HepG2 (cell line): Measurements from ENCODE around the gene ZIM2. TPM values are rescaled to one million over a fixed set of nuclear protein-coding genes. Genes with fewer than 3 reads are reported as not detected.

ENCODE experiments used
- ASH2L ChIP-seq: fragments of 300-600, 200-600 bp; sonication (generic); IDR thresholded peaks from 2 replicates; pipeline ENCODE4 v1.7.0; 2017; ENCODE audit warnings: low read depth, mild to moderate bottlenecking, moderate library complexity, mixed read lengths, low read length; ENCODE audit not compliant: insufficient read length
- CSRNP1 ChIP-seq: sonication (generic); formaldehyde crosslinking; IDR thresholded peaks from 2 replicates; pipeline ENCODE4 v1.8.1; 2023; ENCODE audit warnings: mild to moderate bottlenecking, missing genetic modification reagents
- FOXC1 ChIP-seq: sonication (generic); formaldehyde crosslinking; IDR thresholded peaks from 2 replicates; pipeline ENCODE4 v1.8.0; 2022; ENCODE audit warnings: mild to moderate bottlenecking, missing genetic modification reagents, borderline replicate concordance
- HMGXB4 ChIP-seq, 2 experiments: sonication (generic) in 1 of 2; formaldehyde crosslinking in 1 of 2; IDR thresholded peaks; 2 replicates each; pipeline versions ENCODE4 v1.4.0 to v1.6.1; 2018 to 2020; ENCODE audit warnings: missing genetic modification reagents in 2 of 2, borderline replicate concordance in 1 of 2, low read depth in 1 of 2, mild to moderate bottlenecking in 1 of 2, missing biosample characterization in 1 of 2
- PHF8 ChIP-seq: sonication (generic); formaldehyde crosslinking; IDR thresholded peaks from 2 replicates; pipeline ENCODE4 v1.5.0; 2020; ENCODE audit warnings: missing genetic modification reagents
- POLR2G ChIP-seq: fragments of 200-400 bp; formaldehyde crosslinking; IDR thresholded peaks from 2 replicates; pipeline ENCODE4 v1.6.1; 2018; ENCODE audit warnings: mild to moderate bottlenecking, low read depth, low read length, moderate library complexity
- SRSF1 ChIP-seq: fragments of 200-400 bp; formaldehyde crosslinking; optimal IDR thresholded peaks from 2 replicates; pipeline ENCODE3; 2017; ENCODE audit warnings: mild to moderate bottlenecking, low read depth, low read length, moderate library complexity
- TCF12 ChIP-seq, 2 experiments: fragments of 450-650 bp in 1 of 2; sonication (generic) in 1 of 2; formaldehyde crosslinking in 1 of 2; IDR thresholded peaks; 2 replicates each; pipeline versions ENCODE4 v1.6.1 to v1.8.0; 2017 to 2022; ENCODE audit warnings: antibody characterized with exemption in 1 of 2, mild to moderate bottlenecking in 1 of 2, missing genetic modification reagents in 1 of 2, moderate library complexity in 1 of 2
- TRIM24 ChIP-seq: sonication (generic); formaldehyde crosslinking; IDR thresholded peaks from 2 replicates; pipeline ENCODE4 v1.8.0; 2022; ENCODE audit warnings: mild to moderate bottlenecking, missing genetic modification reagents
- WIZ ChIP-seq: sonication (generic); formaldehyde crosslinking; IDR thresholded peaks from 2 replicates; pipeline ENCODE4 v1.5.1; 2020; ENCODE audit warnings: mild to moderate bottlenecking, missing genetic modification reagents
- ZNF446 ChIP-seq: sonication (generic); formaldehyde crosslinking; IDR thresholded peaks from 2 replicates; pipeline ENCODE4 v1.5.0; 2020; ENCODE audit warnings: mild to moderate bottlenecking, missing genetic modification reagents
- ZNF512 ChIP-seq: sonication (generic); formaldehyde crosslinking; IDR thresholded peaks from 2 replicates; pipeline ENCODE4 v1.4.0; 2020; ENCODE audit warnings: mild to moderate bottlenecking, missing genetic modification reagents
- ZNF598 ChIP-seq: sonication (generic); formaldehyde crosslinking; IDR thresholded peaks from 2 replicates; pipeline ENCODE4 v1.5.1; 2020; ENCODE audit warnings: mild to moderate bottlenecking, missing genetic modification reagents, borderline replicate concordance
- ZNF670 ChIP-seq: sonication (generic); formaldehyde crosslinking; IDR thresholded peaks from 2 replicates; pipeline ENCODE4 v1.8.0; 2022; ENCODE audit warnings: mild to moderate bottlenecking, missing genetic modification reagents, borderline replicate concordance
- ZNF7 ChIP-seq: IDR thresholded peaks from 2 replicates; pipeline ENCODE4 v1.6.1; 2016; ENCODE audit warnings: missing biosample characterization, missing genetic modification reagents
- ZNF768 ChIP-seq: sonication (generic); formaldehyde crosslinking; IDR thresholded peaks from 2 replicates; pipeline ENCODE4 v1.4.0; 2020; ENCODE audit warnings: missing genetic modification reagents
- ZNF891 ChIP-seq: sonication (generic); formaldehyde crosslinking; IDR thresholded peaks from 2 replicates; pipeline ENCODE4 v1.5.0; 2020; ENCODE audit warnings: mild to moderate bottlenecking, missing genetic modification reagents
- polyA plus RNA-seq, 8 experiments: library from polyadenylated mRNA; depleted of rRNA in 3 of 8; stranded (reverse) in 7 of 8; unstranded in 1 of 8; fragments of >200 nt; fragmentation: Illumina TruSeq in 4 of 8; extraction: Trizol in 4 of 8; gene quantifications; 2 replicates each; pipeline versions ENCODE4 v1.2.1 to v1.2.3, GENCODE V29; 2011 to 2016; ENCODE audit warnings: low read depth in 4 of 8, missing spikeins in 1 of 8, mixed read lengths in 1 of 8; ENCODE audit not compliant: insufficient read depth in 1 of 8
- total RNA-seq, 5 experiments: library from RNA; depleted of rRNA; stranded (reverse); fragments of >200 nt; fragmentation: Illumina TruSeq; extraction: Trizol; gene quantifications; 2 replicates each; pipeline ENCODE4 v1.2.3, GENCODE V29; 2016; ENCODE audit warnings: low read depth in 1 of 5
- TF ChIP-seq, protein P1 (sequence below): sonication (generic); formaldehyde crosslinking; IDR thresholded peaks from 2 replicates; pipeline ENCODE4 v1.4.0; 2020; ENCODE audit warnings: missing genetic modification reagents

Gene ZIM2
- total and polyA plus RNA-seq, 2 of the 13 experiments (the other 11 are each of a cell fraction or from before 2014, with no cell fraction given) = 7.2 to 10.3 TPM

DNA sequence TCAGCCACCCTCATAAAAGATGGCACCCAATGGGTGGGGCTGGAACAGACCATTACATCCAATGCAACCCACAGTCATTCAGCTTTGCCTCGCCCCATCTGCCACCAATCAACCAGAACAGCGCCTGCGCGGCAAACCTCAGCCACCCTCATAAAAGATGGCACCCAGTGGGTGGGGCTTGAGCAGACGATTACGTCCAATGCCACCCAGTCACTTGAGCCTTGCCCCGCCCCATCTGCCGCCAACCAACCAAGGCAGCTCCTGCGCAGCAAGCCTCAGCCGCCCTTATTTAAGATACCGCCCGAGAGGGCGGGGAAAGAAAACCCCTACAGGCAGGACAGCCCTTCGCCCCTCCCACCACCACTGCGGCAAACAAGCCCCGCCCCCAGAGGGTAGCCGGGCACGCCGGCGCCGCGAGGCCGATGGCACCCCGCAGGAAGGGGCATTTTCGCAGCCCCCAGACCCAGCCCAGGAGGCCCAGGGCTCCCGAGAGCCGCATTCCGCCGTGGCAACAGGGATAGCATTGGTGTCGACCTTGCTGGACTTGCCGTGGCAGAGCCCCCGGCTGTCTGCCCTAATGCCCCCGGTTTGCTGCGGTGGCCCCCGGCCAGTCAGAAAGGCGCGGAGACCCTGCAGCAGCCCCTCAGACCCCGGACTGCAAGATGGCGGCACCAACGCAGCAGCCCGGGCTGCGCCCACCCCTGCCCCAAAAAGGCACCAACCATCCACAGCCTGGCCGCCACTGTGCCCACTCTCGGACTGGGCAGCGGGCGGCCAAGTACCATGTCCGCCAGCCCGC, 675 bp downstream of the ZIM2 start (continued):
- TF ChIP-seq ZNF512 (no peak), ZNF7 (no peak), ZNF768 (CRISPR knock-in tag) (0 out of 2 replicates have a peak, but pooled peaks have one; percentile 18), ZNF598 (CRISPR knock-in tag) (0 out of 2 replicates have a peak, but pooled peaks have one; percentile 17), FOXC1 (0 out of 2 replicates have a peak, but pooled peaks have one; percentile 27), POLR2G (peak; percentile 30; the same call in 1 of the 2 replicates), CSRNP1 (CRISPR knock-in tag) (0 out of 2 replicates have a peak, but pooled peaks have one; percentile 8), ZNF891 (CRISPR knock-in tag) (peak; percentile 3; the same call in 1 of the 2 replicates), HMGXB4 (CRISPR knock-in tag; IDR thresholded peaks at IDR 0.05; ENCODE audit: borderline replicate concordance in 1 of 2, low read depth in 1 of 2) (peak in 1 of 2 experiments; percentile 57; a peak in 2 of 4 replicates), ASH2L (peak; percentile 5), ZNF446 (CRISPR knock-in tag) (no peak), ZNF670 (CRISPR knock-in tag) (peak; percentile 59; the same call in 1 of the 2 replicates), WIZ (CRISPR knock-in tag) (0 out of 2 replicates have a peak, but pooled peaks have one; percentile 64), SRSF1 (peak; percentile 35), TCF12 (IDR thresholded peaks at IDR 0.05) (no peak), TCF12 (CRISPR knock-in tag; IDR thresholded peaks at IDR 0.05) (no peak), PHF8 (peak; percentile 40), TRIM24 (CRISPR knock-in tag) (no peak)
- TF ChIP-seq, protein P1, sequence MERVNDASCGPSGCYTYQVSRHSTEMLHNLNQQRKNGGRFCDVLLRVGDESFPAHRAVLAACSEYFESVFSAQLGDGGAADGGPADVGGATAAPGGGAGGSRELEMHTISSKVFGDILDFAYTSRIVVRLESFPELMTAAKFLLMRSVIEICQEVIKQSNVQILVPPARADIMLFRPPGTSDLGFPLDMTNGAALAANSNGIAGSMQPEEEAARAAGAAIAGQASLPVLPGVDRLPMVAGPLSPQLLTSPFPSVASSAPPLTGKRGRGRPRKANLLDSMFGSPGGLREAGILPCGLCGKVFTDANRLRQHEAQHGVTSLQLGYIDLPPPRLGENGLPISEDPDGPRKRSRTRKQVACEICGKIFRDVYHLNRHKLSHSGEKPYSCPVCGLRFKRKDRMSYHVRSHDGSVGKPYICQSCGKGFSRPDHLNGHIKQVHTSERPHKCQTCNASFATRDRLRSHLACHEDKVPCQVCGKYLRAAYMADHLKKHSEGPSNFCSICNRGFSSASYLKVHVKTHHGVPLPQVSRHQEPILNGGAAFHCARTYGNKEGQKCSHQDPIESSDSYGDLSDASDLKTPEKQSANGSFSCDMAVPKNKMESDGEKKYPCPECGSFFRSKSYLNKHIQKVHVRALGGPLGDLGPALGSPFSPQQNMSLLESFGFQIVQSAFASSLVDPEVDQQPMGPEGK (CRISPR knock-in tag) = 0 out of 2 replicates have a peak, but pooled peaks have one; percentile 14
